HTERT RPE-1 (cell line): ENCODE data around the gene LRIT1.

ENCODE experiments used
- in situ Hi-C: fragments of 300-500 bp; cut with MboI; formaldehyde crosslinking; loops from 4 replicates; pipeline ENCODE4 v1.14.3; 2020; ENCODE audit warnings: low sequenced_read_pairs

LRIT1 gene

DNA sequence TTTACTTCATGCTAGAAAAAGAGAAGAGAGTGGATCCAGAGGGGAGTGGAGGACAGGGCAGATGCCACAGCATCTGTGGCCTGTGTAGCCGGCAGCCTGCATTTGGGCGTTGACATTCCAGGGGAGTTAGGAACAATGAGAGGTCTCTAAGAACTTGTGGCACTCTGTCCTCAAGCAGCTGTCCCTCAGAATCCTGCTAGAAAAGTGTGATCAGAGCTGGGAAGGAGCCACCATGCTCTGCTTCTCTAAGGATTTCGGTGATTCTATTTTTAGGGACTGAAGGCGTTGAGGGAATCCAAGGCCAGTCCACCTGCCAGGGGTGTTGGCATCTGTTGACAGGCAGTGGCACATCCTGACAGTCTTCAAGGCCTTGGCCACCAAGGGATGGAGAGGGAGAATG, 23.6 kb downstream of the LRIT1 start:
- in situ Hi-C loops, result no loop called here

DNA sequence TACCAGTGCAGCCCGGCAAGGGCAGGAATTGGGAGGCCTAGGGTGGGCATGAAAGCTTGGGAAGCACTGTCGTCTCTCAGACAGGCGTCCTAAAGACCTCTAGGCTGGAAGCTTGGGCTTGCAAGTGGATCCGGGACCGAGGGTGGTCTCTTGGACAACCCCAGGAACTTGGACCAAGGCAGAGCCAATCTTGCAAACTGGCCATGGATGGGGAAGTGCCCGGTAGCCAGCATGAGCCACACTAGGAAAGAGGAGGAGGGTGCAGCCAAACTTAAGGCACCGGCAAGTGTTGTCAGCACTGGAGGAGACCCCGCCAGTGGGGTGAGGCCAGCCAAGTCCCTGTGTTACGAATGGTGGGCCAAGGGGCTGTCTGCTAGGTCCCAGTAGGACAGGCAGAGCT, 24.5 kb downstream of the LRIT1 start:
- in situ Hi-C loops, result no loop called here

DNA sequence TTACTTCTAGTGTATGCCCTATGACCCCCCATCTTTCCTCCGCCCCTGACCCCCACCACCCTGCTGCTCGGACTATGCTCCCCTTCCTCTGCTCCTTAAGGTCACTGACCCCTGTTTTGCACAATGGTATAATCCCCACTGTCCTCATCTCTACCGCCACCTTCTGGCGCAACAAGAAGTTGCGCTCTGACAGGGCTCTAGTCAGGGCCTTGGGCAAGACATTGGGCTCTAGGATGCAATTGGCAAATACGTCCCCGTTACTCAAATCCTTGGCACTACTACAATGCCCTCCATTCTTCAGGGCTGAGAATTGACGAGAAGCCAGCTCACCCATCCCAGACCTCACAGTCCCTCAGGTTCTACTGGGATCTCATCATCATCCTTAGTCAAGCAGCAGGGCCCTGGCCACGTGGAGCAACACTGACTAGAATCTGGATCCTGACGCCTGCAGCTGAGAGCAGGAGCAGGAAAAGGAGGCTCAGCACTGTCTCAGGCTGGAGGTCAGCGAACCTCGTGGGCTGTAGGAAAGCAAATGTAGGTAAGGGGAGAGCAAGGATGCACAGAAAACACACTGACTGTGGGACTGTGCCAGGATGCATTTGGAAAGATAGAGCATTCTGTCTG, 26.6 kb downstream of the LRIT1 start:
- in situ Hi-C loops, result no loop called here

DNA sequence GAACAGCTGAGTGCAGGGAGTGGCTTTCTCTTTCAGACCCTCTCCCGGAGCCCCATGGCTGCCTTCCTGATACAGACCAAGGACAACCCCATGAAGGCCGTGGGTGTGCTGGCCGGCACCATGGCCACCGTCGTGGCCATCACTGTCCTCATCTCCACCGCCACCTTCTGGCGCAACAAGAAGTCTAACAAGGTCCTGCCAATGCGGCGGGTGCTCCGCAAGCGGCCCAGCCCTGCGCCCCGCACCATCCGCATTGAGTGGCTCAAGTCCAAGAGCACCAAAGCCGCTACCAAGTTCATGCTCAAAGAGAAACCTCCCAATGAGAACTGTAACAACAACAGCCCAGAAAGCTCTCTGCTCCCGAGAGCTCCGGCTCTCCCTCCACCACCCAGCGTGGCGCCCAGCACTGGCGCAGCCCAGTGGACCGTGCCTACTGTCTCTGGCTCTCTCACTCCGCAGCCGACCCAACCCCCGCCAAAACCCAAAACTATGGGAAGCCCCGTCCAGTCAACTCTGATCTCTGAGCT, 27.2 kb downstream of the LRIT1 start:
- in situ Hi-C loops, result no loop called here

DNA sequence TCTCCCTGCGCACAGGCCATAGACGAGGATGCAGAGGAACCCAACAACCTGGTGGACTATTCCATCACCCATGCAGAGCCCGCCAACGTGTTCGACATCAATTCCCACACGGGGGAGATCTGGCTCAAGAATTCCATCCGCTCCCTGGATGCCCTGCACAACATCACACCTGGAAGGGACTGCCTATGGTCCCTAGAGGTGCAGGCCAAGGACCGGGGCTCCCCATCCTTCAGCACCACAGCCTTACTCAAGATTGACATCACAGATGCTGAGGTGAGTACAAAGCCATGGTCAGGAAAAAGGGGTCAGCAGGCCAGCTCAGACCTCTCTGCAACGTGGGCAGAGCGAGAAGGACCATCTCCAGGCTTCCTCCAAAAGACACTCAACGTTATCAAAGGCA, 28.3 kb downstream of the LRIT1 start:
- in situ Hi-C loops, result no loop called here

DNA sequence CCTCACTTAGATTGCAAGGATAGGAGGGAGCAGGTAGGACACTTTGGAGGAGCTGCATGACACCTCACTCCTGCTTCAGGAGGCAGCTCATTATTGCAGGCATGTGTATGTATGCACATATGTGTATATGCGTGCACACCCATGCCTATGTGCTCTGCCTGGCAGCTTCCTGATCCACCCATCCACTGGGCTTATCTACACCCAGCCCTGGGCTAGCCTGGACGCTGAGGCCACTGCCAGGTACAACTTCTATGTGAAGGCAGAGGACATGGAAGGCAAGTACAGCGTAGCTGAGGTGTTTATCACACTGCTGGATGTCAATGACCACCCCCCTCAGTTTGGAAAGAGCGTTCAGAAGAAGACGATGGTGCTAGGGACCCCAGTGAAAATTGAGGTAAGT, 29.3 kb downstream of the LRIT1 start:
- in situ Hi-C loops, result no loop called here

DNA sequence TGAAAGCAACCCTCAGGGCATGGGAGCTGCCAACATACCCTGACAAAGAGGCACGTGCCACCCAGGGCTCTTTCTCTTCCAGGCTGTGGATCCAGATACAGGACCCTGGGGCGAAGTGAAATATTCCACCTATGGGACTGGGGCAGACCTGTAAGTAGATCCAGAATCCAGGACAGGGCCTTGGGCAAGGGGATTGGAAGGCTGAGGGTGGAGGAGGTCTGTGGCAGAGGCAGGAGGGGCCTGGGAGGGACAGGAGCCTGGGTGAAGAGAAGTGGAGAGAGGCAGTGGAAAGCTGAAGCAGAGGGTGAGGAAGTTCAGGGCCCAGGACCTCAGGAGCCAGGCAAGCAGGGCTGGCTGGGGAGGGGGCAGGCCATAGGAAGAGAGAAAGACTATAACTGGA, 29.8 kb downstream of the LRIT1 start:
- in situ Hi-C loops, result no loop called here

DNA sequence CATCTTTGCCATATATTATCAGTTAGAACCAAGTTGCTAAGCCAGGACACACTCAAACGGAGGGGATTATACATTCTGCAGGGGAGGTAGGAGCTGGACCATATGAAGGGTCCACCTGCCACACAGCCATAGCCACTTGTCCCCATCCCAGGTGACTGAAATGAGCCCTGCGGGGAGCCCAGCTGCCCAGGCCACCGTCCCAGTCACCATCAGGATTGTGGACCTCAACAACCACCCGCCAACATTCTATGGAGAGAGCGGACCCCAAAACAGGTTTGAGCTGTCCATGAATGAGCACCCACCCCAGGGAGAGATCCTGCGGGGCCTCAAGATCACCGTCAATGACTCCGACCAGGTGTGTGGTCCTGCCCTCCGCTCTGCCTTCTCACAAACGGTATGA, 33.3 kb downstream of the LRIT1 start:
- in situ Hi-C loops, result no loop called here

DNA sequence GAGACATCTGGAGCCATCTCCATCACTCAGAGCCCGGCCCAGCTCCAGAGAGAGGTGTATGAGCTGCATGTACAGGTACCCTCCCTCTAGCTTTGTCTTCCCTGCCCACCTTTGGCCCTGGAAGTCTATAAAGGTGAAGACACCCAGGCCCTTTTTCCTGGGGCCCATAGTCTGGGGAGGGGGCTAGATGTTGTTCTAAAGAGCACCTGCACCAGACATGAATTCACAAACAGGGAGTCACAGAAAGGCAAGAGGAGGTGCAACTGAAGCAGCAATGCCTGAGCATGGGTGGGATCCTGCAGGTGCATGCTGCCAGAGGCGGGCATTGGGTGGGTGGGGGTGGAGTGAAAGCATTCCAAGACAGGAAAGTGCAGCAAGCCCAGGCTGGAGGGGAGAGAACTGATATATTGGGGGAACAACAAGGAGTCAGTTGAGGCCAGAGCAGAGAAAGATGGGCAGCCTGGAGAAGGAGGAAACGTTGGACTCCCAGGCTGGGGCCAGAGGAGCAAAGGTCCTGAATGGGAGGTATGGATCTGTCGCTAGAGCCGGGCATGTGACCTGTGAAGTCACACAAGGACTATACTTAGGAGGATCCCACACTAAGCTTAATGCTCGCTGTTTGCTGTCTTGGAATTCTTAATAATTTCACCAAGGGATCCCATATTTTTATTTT, 35.4 kb downstream of the LRIT1 start:
- in situ Hi-C loops, result no loop called here

DNA sequence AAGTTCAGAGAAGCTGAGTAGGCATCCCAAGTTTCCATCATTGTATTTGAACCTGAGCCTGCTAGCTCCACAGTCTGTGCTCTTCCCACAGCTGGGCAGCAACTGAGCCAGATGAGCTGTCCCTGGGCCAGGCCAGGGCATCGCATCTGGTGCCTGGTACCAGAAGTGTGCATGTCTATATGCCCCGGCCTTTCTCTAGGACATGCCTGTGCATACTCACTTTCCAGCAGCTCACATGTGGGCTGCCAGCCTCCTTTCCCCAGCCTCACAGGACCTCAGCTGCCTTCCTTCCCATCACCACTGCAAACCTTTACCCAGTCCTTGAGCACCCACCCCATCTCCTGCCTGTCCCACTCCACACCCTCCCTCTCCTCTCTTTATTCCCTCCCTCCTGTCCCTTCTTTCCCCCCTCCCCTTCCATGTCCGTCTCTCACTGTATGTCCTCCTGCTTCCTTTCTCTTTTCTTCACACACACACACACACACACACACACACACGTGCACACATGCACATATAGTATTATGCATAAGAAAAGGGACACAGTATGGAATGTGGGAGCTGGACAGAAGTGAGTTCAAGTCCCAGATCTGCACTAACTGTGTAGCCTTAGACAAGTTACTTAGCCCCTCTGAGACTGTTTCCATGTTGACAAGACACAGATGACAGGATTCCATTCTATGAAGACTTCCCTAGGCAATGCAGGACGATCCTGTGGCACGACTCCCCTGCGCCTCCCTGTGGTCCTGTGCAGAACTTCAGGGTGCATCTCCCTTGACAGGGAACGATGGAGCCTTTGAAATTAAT, 36.1 kb downstream of the LRIT1 start:
- in situ Hi-C loops, result no loop called here

DNA sequence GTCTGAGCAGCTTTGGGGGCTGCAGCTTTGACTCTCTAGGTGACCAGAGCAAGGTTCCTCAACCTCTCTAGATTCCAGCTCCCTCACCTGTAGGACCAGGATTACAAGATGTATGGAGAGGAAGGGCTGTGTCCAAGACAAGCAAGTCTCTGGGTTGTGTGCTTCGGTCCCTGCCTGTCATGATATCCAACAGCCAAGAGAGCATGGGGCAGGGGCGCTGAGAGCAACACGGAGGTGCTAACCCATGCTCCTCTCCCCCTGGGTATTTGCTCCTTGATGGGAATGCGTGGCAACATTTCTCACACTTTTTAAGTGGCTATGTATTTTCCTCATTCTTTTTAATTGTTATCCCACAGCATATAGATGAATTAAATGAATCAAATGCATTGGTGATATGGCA, 36.7 kb downstream of the LRIT1 start:
- in situ Hi-C loops, result no loop called here

DNA sequence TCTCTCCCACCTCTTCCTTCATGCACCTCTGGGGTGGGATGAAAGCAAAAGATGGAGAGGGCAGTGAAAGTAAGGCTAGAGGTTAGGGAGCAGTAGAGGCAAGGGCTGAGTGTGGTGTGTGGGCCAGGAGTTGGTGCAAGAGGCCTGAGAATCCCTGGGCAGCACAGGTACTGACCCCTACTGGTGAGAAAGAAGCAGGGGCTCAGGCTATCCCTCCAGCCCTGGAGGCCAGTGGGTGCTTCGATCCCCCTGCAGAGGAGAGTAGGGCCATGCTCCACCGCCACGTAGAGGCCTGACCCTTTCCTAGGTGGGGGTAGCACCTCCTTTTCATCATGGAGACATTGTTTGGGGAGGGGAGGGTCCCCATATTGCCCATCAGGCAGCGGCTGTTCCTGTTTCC, 37.2 kb downstream of the LRIT1 start:
- in situ Hi-C loops, result no loop called here

DNA sequence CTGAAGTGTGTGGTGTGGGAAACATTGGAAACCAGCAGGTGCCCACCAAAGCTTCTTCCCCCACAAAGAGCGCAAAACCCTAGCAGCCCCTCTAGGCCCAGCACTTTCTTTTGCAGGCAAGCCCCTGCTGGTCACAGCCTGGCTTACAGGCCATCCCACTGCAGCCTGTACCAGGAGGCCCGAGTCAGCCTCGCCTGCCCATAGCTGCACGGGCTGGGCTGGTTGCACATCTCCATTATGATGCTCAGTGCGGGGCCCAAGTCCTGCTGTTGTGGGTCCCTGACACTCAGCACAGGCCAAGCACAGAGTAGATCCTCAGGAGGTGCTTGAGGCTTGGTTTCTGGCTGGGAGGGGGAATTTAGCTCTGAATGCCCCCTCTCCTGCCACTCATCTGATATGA, 39.0 kb downstream of the LRIT1 start:
- in situ Hi-C loops, result no loop called here

DNA sequence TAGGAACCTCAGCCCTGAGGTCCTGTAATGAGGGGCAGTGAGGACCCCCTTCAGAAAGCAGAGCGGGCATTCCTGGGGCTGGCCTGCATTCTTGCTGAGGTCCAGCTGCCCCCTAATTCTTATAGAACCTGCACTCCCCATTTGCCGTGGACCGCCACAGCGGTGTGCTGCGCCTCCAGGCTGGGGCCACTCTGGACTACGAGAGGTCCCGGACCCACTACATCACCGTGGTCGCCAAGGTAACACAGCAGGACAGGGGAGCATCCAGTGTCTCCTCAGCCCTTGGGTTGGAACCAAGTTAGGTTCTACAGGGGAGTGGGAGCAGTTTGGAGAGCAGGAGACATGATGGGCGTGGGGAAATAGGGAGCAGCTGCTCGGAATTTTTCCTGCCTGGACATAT, 39.7 kb downstream of the LRIT1 start:
- in situ Hi-C loops, result no loop called here

DNA sequence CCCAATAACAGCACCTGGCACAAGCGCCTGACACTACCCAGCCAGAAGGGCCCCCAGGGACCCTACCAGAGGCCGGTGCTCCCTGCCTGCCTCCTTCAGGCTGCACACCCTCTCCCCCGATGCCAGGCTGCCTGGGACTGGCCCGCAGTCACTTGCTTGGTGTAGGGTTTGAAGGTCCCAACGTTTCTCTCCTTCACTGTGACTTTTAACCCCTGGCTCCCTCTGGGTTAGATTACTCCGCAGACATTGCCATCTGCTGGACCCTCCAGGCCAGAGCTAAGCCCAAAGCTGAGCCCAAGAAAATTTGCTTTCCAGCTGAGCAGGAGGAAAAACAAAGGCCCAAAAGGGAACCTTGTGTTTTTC, 40.1 kb downstream of the LRIT1 start:
- in situ Hi-C loops, result no loop called here

DNA sequence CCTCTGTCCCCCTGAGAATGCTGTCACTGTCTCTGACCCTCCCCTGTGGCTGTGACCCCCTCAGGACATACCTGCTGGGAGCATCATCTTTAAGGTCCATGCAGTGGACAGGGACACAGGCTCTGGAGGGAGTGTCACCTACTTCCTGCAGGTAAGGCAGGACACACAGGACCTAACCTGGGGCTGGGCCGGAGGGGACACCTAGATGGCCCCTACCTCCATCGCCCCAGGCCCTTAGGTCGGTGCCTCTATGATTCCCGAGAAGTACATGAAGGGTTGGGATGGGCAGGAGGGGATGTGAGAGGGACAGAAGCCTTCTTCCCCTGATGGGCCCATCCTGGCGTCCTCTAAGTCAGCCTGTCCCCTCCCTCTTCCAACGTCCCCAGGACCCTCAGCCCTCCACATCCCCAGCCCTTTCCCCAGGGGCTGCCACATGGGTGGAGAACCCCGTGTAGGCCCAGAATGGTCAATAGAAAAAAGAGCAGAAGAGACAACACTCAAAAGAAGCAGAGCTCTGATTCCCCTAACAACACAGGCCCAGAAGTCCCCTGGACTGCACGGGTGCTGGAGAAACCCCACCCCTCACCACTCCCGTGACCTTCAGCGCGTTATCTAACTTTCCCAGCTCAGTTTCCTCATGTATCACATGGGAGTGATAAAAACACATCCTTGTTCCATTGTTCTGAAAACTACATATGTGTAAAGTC, 40.7 kb downstream of the LRIT1 start:
- in situ Hi-C loops, result no loop called here

DNA sequence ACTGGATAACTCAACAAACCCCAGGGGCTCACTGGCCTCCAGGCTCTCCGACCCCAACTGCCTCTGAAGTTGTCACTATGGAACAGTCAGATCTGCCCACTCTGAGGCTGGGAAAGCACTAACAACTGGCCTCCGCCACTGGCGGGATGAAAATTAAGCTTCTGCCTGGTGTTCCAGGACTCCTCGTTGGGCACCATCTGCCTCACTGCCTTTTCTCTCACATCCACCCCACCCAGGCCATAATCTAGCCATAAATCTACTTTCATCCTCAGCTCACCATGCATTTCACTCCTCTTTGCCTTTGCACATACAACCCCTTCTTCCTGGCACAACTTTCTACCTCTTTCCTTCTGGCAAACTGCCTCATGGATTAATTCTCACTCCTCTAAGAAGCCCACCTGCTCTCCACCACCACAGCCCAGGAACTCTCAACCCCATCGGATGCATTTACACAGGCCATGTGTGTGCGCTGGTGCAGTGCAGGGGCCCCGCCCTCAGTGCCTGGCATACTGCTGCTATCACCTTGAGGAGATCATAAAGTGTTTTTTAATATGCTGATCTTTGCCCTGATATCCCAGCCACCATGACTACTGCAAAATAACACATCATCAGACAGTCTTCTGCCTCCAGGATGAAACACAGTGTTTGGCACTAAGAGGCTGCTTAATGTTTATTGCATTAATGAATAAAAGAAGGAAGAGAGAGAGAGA, 43.0 kb downstream of the LRIT1 start:
- in situ Hi-C loops, result no loop called here

DNA sequence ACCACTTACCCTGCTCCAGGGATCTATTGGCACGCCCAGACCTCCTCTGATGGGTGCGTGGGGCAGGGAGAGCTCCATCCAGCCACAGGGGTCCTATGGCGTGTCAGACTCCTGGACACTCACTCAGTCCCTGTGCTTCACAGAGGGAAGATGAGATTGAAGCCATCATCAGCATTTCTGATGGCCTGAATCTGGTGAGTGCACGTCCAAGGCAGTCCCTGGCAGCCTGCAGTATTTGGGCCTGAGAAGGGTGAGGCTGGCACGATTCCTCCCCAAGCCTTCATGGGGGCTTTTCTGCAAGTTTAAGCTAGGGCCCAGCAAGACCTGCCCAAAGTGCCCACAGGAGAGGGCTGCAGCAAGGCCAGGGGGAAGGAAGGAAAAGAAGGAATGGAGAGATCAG, 43.7 kb downstream of the LRIT1 start:
- in situ Hi-C loops, result no loop called here

DNA sequence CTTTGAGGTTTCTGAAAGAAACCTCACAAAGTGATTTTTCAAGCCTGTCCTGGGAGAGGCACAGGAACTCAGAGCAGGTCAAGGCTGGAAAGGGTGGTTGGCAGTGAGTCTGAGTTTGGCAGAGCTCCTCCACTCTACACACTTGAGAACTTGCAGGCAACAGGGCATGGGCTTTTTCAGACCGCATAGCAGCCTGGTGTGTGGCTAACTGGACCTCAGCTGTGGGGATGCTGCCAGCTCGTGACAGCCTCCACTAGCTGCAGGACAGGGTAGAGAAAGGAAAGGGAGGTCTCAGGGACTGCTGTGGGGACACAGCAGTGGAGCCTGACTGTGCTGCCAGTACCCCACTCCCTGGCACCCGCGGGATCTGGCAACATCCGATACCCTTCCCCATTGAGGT, 44.4 kb downstream of the LRIT1 start:
- in situ Hi-C loops, result no loop called here

DNA sequence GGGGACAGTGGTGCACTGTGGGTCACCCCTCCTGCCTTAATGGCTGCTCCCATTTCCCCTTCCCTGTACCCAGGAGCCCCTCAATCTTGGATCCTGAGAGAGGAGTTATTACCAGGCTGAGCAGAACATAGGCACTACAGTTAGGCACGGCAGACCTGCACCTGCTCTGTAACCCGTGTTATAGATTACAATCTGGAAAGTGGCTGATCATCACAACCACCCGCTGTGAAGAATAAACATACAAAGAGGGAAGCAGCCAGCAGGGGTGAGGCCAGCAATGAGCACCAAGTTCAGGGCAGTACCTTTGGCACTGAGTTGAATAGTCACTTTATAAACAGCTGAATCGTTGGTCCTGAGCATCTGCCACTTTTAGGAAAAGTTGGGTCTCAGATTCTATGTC, 45.3 kb downstream of the LRIT1 start:
- in situ Hi-C loops, result no loop called here
